Hematopoietic multipotent progenitor cell treated with erythropoietin and hydrocortisone succinate and interleukin-3 and kit ligand, for 15 days (in vitro differentiated cells): Measurements from ENCODE around the gene PLXNA4.

Experiments
- DNase-seq: peaks from one replicate; pipeline ENCODE4 v3.0.0-alpha.2; 2015; ENCODE audit warnings: low spot score

Gene PLXNA4

GRCh38 chr7:132240821-132241422 is 335.3 kb downstream of the PLXNA4 start:
- no peak for DNase-seq

- no peak for DNase-seq
Measured at GRCh38 chr7:132240262-132240661, 336.0 kb downstream of the PLXNA4 start.

- DNase-seq: no peak
Measured at GRCh38 chr7:132239422-132239994, 336.8 kb downstream of the PLXNA4 start.

- DNase-seq: no peak
Measured at GRCh38 chr7:132234711-132235110, 341.6 kb downstream of the PLXNA4 start.

GRCh38 chr7:132232406-132232805 is 343.9 kb downstream of the PLXNA4 start:
- no peak for DNase-seq

- DNase-seq: no peak
Measured at GRCh38 chr7:132230462-132230861, 345.8 kb downstream of the PLXNA4 start.

- DNase-seq: no peak
Measured at GRCh38 chr7:132228240-132228639, 348.0 kb downstream of the PLXNA4 start.

GRCh38 chr7:132226957-132227290 is 349.3 kb downstream of the PLXNA4 start:
- no peak for DNase-seq

- no peak for DNase-seq
Measured at GRCh38 chr7:132226046-132226956, 350.0 kb downstream of the PLXNA4 start.

GRCh38 chr7:132225216-132226030 is 350.8 kb downstream of the PLXNA4 start:
- DNase-seq: no peak

- no peak for DNase-seq
Measured at GRCh38 chr7:132221356-132221755, 354.9 kb downstream of the PLXNA4 start.

- no peak for DNase-seq
Measured at GRCh38 chr7:132220060-132220459, 356.2 kb downstream of the PLXNA4 start.

- DNase-seq: no peak
Measured at GRCh38 chr7:132218876-132219275, 357.4 kb downstream of the PLXNA4 start.

- DNase-seq: no peak
Measured at GRCh38 chr7:132216847-132217525, 359.3 kb downstream of the PLXNA4 start.

- no peak for DNase-seq
Measured at GRCh38 chr7:132214452-132214851, 361.8 kb downstream of the PLXNA4 start.

- DNase-seq: no peak
Measured at GRCh38 chr7:132213583-132213982, 362.7 kb downstream of the PLXNA4 start.

- no peak for DNase-seq
Measured at GRCh38 chr7:132211971-132212370, 364.3 kb downstream of the PLXNA4 start.

- no peak for DNase-seq
Measured at GRCh38 chr7:132210821-132211220, 365.4 kb downstream of the PLXNA4 start.

- DNase-seq: no peak
Measured at GRCh38 chr7:132207782-132208181, 368.5 kb downstream of the PLXNA4 start.

GRCh38 chr7:132207211-132207610 is 369.1 kb downstream of the PLXNA4 start:
- DNase-seq: no peak

GRCh38 chr7:132206594-132206993 is 369.7 kb downstream of the PLXNA4 start:
- no peak for DNase-seq

GRCh38 chr7:132205509-132205908 is 370.8 kb downstream of the PLXNA4 start:
- no peak for DNase-seq
